GM18511 (cell line): ENCODE results near the gene SLC2A11.
"Not testable (repeated sequence)": the region's sequence is repeated elsewhere in the genome, so short reads cannot be mapped to it uniquely, and the experiment has no call there.

Source experiments
- ATAC-seq: cut with Tn5 transposase; IDR thresholded peaks from one replicate; pipeline ENCODE4 v1.9.1; 2021; ENCODE audit warnings: mild to moderate bottlenecking, moderate library complexity; ENCODE audit not compliant: unreplicated experiment

The SLC2A11 gene

GRCh38 chr22:23904573-23905254 is 47.0 kb downstream of the SLC2A11 start:
- no peak for ATAC-seq

- ATAC-seq: no peak
Observed at GRCh38 chr22:23906641-23907040, 49.0 kb downstream of the SLC2A11 start.

- not testable (repeated sequence) for ATAC-seq
Observed at GRCh38 chr22:23907423-23907822, 49.7 kb downstream of the SLC2A11 start.

- no peak for ATAC-seq
Observed at GRCh38 chr22:23908587-23909205, 51.0 kb downstream of the SLC2A11 start.

- ATAC-seq: no peak
Observed at GRCh38 chr22:23909296-23909898, 51.7 kb downstream of the SLC2A11 start.

- ATAC-seq: no peak
Observed at GRCh38 chr22:23910496-23911190, 53.0 kb downstream of the SLC2A11 start.

GRCh38 chr22:23911318-23911980 is 53.8 kb downstream of the SLC2A11 start:
- no peak for ATAC-seq

- no peak for ATAC-seq
Observed at GRCh38 chr22:23912293-23912903, 54.7 kb downstream of the SLC2A11 start.

GRCh38 chr22:23913306-23913660 is 55.6 kb downstream of the SLC2A11 start:
- peak; percentile 15 for ATAC-seq

GRCh38 chr22:23913661-23914353 is 56.1 kb downstream of the SLC2A11 start:
- ATAC-seq: peak; percentile 98

- ATAC-seq: no peak
Observed at GRCh38 chr22:23915290-23915689, 57.6 kb downstream of the SLC2A11 start.

- ATAC-seq: not testable (repeated sequence)
Observed at GRCh38 chr22:23920267-23920611, 62.6 kb downstream of the SLC2A11 start.

GRCh38 chr22:23921586-23922201 is 64.0 kb downstream of the SLC2A11 start:
- not testable (repeated sequence) for ATAC-seq

GRCh38 chr22:23922921-23923320 is 65.2 kb downstream of the SLC2A11 start:
- ATAC-seq: no peak

- no peak for ATAC-seq
Observed at GRCh38 chr22:23925020-23925606, 67.4 kb downstream of the SLC2A11 start.

- no peak for ATAC-seq
Observed at GRCh38 chr22:23926561-23926960, 68.9 kb downstream of the SLC2A11 start.
